Smooth muscle cell of trachea (primary cell): Measurements from ENCODE around the gene PREB. TPM values are rescaled to one million over a fixed set of nuclear protein-coding genes. Genes with fewer than 3 reads are reported as not detected.

Experiments used
- total RNA-seq: library from RNA; depleted of rRNA; stranded (reverse); fragments of >200 nt; gene quantifications from 2 replicates; pipeline ENCODE4 v1.2.1, GENCODE V29; 2014

The PREB gene, protein sequence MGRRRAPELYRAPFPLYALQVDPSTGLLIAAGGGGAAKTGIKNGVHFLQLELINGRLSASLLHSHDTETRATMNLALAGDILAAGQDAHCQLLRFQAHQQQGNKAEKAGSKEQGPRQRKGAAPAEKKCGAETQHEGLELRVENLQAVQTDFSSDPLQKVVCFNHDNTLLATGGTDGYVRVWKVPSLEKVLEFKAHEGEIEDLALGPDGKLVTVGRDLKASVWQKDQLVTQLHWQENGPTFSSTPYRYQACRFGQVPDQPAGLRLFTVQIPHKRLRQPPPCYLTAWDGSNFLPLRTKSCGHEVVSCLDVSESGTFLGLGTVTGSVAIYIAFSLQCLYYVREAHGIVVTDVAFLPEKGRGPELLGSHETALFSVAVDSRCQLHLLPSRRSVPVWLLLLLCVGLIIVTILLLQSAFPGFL
- 33.7 and 40.2 TPM in 2 replicates for total RNA-seq

GRCh38 chr2:27133905-27134780, at the start of gene PREB:
PREB (minus strand) TSS chr2:27134636; CDS start chr2:27134421, 215 bp downstream.

DNA sequence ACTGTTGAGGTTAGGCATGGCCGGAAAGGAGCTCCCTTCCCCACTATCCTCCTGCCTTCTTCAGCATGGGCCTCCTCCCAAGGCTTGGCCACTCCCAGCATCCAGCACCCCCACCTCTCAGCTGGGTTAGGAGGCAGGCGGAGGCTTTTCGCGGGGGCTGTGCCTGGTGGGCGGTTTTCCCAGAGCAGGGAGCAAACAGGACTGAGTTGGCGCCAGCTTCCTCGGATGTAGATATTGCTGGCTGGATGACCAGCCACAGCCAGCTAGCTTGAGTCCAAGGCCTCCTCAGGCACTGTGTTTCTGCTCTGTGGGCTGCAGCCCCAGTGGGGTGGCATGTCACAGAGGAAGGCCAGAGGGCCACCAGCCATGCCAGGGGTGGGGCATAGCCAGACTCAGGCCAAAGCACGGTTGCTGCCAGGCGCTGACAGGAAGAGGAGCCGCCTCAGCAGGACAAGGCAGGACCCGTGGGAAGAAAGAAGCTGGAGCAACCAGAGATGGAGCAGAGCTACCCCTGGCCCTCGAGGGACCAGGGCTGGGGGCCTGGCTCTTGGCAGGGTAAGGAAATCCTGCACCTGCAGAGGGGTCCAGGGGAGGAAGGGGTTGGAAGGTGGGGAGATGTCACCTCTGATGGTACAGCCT, 14.5 kb upstream of the PREB start, which contains the start of gene TCF23:
Gene TCF23, plus strand, starts transcription at position 204 of the 639 bp plus-strand sequence. Its CDS starts 130 bp downstream, at position 334.

GRCh38 chr2:27139310-27139709, 4.9 kb upstream of the PREB start, which contains the start of gene PRR30:
PRR30 (minus strand) TSS chr2:27139410; CDS start chr2:27138329, 1,081 bp downstream.

DNA sequence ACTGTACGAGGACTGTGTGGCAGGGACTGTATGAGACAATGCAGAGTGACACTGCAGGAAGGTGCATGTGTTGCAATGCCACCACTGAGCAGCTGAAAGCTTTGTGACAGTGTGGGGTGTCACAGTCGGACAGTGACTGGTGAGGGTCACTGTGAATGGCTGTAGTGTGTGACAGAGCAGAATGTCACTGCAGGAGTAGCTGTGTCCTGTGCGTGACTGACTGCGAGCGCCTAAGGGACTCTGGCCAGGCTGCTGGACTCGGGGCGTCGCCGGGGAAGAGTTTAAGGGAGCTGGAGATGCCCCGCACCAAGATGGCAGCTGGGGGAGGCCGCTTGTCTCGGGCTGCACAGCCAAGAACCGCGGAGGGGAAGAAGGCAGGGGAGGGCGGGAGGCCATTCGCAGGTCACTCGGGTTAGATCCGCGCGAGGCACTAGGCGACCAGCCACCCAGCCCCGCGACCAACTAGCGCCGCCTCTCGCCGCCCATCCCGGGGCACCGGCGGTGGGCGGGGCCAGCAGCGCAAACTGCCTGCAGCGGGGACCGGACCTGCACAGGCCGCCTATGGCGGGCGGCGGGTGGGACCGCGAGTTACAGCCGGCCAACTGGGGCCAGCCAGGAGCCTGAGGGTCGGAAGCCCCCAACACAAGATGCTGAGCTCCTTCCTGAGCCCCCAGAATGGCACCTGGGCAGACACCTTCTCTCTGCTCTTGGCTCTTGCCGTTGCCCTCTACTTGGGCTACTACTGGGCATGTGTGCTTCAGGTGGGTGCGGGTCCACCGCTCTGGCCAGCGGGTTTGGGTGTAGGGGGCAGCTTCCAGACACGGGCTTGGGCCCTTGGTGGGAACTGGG, 10.9 kb downstream of the PREB start, which contains the start of gene ABHD1:
Gene ABHD1, plus strand, starts transcription at position 514 of the 849 bp plus-strand sequence. Its CDS starts 134 bp downstream, at position 648.

GRCh38 chr2:27118525-27119329, 15.7 kb downstream of the PREB start, which contains the start of gene CGREF1:
CGREF1 (minus strand) TSS chr2:27119128; CDS start chr2:27104366, 14,762 bp downstream.

GRCh38 chr2:27086724-27087593, 47.5 kb downstream of the PREB start, which contains the start of gene KHK:
KHK (plus strand) TSS chr2:27086772; CDS start chr2:27087260, 488 bp downstream.

Other genes with a start within 250 kb of the PREB start
- 5.8 and 8.1 TPM in 2 replicates for gene MAPRE3, start 164.0 kb downstream of the PREB start, total RNA-seq
- gene TMEM214, start 101.7 kb downstream of the PREB start, total RNA-seq: 33.7 and 38.5 TPM in 2 replicates
- 24.6 and 33.2 TPM in 2 replicates for gene AGBL5, start 83.0 kb downstream of the PREB start, total RNA-seq
- 409 and 544 TPM in 2 replicates for gene OST4, start 63.0 kb downstream of the PREB start, total RNA-seq
- gene EMILIN1, start 56.0 kb downstream of the PREB start, total RNA-seq: 305 and 366 TPM in 2 replicates
- gene KHK, start 47.9 kb downstream of the PREB start, total RNA-seq: 0.50 and 1.3 TPM in 2 replicates
- 3.6 and 6.1 TPM in 2 replicates for gene CGREF1, start 15.5 kb downstream of the PREB start, total RNA-seq
- under 0.01 and 0.15 TPM in 2 replicates for gene ABHD1, start 10.8 kb downstream of the PREB start, total RNA-seq
- gene PRR30, start 4.8 kb upstream of the PREB start, total RNA-seq: not detected in 2 replicates
- not detected in 2 replicates for gene TCF23, start 14.4 kb upstream of the PREB start, total RNA-seq
- 197 and 218 TPM in 2 replicates for gene ATRAID, start 77.4 kb upstream of the PREB start, total RNA-seq
- gene SLC5A6, start 77.6 kb upstream of the PREB start, total RNA-seq: 13.7 and 15.1 TPM in 2 replicates
- 37.8 and 41.5 TPM in 2 replicates for gene CAD, start 82.7 kb upstream of the PREB start, total RNA-seq
- 0.15 and 0.50 TPM in 2 replicates for gene SLC30A3, start 128.4 kb upstream of the PREB start, total RNA-seq
- not detected in 2 replicates for gene DNAJC5G, start 140.8 kb upstream of the PREB start, total RNA-seq
- under 0.01 TPM in 1 of 2 replicates, not detected in the other for gene TRIM54, start 147.8 kb upstream of the PREB start, total RNA-seq
- gene UCN, start 173.8 kb upstream of the PREB start, total RNA-seq: 1.5 and 1.8 TPM in 2 replicates
- gene MPV17, start 188.5 kb upstream of the PREB start, total RNA-seq: 111 and 117 TPM in 2 replicates
- 33.4 and 34.6 TPM in 2 replicates for gene GTF3C2, start 222.1 kb upstream of the PREB start, total RNA-seq
- gene EIF2B4, start 235.7 kb upstream of the PREB start, total RNA-seq: 30.4 and 31.1 TPM in 2 replicates
- 164 and 222 TPM in 2 replicates for gene SNX17, start 236.0 kb upstream of the PREB start, total RNA-seq
- gene ZNF513, start 246.1 kb upstream of the PREB start, total RNA-seq: 9.3 and 10.1 TPM in 2 replicates